Right hindlimb (tissue), 1 donor: ENCODE measurements around the gene ASB10.

ENCODE experiments used
- DNase-seq: peaks from one replicate; pipeline ENCODE4 v3.0.0-alpha.2; 2018

The ASB10 gene

DNA sequence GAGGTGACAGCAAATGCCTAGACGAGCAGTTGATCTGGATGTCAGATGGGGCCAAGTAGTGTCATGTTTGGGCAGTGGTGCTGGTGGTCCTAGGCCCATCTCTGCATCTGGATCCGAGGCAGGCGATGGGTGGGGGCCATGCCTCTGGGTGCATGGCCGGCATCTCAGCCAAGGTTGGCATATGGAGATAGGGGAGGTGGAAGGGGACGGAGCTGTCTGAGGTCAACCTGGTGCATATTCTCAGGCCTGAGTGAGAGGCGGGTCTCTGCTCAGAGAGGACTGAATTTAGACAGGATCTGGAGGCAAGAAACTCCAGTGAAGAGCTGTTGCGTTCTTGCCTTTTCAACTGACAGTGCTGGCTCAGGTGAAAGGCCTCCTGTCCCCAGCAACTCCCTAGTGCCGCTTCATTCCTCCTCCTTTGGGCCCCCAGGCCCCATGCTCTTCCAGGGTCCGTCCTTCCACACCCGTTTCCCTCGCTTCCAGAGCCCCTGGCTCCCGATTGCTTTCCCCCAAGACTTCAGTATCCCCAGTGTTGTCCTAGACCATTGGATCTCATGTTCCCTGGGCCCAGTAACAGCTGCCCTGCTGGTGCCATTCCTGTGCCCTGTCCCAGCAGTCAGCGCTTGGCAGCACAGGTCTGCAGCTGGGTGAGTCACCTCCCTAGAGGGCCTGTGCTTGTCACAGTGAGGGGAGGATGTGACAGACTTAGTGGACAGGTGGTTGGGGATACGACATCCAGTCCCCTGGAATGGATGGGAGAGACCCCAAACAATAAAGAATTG lies 52.1 kb downstream of the ASB10 start:
- DNase-seq = no peak

DNA sequence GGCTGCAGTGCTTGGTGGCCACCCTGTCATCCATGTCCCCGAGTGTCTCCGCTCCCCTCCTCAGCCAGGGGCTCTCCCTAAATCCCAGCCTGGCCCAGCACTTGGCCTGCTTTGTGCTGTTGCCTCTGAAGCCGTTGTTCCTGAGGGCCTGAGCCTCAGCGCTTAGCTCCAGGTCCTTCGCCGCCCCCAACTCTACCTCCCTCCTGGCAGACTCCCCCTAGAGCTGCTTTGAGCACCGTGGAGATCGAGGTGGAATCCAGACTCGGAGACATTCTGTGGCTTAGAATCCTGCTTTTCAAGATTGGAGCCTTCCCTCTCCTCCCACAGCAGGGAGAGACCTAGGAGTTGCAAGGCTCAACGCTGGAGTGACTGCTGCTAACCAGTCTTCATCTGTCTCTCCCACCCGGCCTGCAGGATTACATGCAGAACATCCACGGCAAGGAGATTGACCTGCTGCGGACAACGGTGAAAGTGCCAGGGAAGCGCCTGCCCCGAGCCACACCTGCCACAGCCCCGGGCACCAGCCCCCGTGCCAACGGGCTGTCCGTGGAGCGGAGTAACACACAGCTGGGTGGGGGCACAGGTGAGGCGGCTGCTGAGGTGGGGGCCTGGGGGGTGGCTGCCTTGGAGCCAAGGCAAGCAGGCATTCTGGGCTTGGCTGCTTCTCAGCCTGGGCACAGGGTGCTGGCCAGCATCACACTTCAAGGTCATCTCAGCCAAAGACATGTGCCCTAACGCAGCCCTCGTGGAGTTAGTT lies 52.9 kb downstream of the ASB10 start:
- no peak for DNase-seq

DNA sequence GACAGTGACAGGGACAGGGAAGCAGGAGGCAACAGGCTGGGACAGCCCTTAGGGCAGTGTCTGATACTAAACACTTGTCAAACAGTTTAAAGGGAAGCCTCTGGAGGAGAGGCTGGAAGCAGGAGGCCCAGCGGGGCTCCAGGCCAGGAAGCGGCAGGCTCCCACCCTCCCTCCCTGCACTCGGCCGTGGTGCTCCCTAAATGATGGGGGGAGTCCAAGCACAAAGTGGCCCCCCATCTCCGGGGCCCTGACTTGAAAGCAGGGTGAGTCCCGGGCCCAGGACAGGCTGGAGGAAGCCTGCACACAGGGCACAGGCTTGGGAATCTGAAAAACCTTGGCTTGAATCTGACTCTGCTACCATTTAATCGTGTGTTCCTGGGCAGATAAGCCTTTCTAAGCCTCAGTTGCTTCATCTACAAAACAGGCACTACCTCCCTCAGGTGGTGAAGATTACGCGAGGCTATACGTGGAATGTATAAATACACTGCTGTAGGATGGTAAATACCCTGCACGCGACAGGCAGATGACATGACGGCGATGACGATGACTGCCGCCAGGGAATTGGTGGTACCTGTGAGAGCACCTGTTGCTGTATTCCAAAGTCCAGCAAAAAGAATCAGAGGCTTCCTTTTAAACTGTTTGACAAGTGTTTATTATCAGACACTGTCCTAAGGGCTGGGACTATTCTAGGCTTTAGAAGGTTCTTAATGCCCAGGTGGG lies 53.6 kb downstream of the ASB10 start:
- DNase-seq = peak; percentile 13

DNA sequence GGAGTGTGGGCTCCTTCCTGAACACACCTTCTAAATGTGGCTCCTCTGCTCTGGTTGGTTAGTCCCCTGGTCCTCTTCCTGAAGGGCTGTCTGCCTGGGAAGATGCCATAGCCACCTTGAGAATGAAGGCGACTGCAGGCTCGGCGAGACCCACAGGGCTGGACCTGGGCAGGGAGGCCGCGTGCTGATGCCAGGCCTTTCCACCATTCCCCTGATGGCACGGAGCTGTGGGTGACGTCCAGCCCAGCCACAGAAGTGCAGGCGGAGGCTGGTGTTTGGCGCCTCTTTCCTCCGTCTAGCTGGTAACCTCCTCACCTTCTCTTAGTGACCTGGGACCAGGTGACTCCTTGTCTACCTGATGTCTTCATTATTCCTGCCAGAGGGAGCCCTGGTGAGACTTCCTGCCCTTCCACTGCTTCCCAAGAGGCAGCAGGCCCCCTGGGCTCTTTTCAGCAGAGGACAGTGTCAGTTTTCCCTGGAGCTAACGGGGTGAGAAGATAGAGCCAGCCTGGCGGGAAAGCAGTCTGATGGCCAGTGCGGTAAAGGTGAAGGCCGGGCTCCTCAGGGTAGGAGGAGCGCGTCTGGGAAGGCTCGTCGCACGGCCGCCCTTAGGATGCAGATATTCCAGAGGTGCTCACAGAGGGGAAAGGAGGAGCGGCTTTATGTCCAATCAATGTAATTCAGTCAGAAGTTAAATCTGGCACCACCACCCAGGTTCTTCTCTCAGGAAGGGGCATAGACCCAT lies 54.4 kb downstream of the ASB10 start:
- DNase-seq = peak; percentile 15

DNA sequence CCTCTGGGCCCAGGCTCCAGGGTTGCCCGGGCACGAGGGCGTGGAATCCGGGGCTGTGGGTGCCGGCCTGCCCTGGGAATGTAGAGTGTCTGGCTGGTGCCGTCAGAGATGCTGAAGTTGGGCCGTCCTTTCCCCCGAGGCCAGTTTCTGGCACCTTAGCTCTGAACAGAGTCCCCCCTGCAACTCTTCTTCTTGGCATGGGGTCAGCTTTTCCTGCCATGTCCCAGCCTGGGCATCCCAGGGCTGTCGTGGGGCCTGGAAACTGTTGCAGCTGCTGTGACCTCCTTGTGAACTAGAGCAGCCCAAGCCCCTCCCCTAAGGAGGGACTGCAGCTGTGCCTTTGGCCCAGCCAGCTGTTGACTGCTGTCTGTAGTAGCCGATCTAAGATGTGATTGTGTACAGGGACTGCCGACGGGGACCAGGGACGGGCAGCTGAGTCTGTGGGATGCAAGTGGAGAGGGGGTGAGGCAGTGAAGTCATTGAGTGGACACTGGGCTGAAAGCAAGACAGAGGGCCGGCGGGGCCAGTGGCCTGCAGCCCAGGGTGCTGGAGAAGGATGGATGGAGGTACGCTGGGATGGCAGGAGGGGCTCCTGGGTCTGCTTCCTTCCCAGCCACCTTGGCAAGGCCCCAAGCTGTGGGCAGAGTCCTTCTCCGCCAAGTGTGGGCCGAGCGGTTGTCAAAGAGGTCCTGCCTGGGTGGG lies 55.3 kb downstream of the ASB10 start:
- DNase-seq = peak; percentile 88

DNA sequence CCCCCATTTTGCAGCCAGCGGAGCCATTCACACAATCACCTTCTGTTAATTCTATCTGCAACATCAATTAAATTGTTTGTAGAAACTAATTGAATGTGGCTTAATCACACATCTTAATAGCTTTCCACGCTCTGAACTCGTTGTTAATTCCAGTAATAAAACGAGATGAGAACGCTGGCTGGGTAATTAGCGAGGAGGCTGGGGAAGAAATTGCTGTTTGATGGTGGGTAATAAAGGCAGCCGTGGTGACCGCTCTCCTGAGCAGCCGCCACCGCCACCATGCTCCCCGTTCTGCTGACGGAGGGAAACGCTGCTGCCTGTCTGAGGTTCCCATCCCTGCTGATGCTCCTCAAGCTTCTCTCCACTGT lies 55.8 kb downstream of the ASB10 start:
- no peak for DNase-seq

DNA sequence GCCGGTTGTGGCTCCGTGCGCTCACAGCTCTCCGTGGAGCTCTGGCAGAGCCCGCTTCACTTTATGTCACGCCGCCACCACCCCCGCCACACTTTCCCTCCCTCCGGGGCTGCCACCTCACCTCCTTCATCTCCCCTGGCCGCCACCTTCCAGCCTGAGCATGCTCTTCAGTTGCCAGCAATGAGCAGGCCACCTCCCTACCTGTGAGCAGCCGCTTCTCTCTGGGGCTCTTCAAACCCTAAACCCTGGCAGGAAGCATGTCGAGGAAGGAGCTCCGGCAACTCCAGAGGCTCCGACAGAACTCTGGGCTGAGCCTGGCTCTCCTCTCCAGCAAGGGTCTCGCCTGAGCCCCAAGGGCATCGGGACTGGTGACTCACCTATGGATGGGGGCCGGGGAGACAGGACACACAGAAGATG lies 56.3 kb downstream of the ASB10 start:
- no peak for DNase-seq

DNA sequence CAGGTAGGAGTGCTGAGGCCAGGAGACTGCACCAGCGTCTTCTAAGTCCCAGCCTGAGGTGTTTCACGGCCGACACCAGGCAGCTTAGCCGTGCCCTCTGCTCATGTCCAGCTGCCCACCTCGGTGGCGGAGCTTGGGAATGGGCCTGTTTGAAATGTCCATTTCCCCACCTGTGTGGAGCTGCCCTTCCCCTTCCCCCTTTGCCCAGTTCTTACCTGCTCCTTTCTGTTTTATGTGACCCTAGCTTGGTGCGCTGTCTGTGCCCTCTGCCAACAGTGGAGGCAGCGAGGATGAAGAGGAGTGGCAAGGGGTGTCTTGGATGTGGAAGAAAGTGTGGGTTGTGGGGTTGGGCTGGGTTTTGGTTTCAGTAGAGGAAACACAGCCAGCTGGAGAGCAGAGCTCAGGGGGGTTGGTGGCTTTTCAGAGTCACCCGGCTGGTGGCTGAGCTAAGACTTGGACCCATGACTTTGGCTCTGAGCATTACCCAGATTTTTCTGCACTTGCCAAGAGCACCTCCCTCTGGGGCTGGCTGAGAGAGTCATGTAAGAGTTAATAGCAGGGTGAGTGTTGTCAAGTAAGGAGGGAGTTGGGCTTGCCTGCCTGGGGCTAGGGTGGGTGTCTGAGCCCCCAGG lies 57.0 kb downstream of the ASB10 start:
- DNase-seq = no peak

DNA sequence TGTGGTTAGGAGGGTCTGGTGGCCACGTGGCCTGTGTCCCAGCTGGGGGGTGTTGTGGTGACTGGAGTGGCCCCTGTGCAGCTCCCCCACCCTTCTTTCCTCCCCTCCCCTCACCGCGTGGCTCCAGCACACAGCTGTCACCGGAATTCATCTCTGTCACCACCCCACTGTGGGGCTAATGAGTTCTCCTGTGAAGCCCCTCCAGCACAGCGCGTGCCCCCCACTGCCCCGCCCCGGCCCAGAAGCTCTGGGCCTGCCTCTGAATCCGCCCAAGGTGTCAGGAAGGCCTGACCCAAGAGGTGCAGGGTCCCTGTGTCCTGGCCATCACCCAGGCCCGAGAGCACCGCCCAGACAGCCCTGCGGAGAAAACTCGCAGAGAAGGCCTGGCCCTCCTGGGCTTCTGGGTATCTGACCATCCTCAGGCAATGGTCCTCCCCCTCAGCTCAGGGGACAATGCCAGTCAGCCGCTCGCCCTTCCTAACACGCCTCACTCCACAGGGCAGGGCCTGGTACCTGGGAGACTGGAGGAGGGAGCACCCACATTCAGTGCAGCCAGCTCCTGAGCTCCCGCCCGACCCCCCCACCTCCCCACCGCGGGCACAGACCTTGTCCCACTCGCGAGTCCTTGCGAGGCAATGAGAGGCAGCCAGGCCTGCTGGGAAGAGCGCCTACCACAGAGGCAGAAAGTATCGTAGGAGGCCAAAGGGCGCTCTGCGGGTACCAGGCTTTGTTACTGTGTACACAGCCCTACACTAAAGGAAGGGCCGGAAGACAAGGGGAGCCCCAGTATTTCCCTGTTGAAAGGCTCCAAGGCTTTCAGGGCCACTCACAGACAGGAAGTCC lies 57.7 kb downstream of the ASB10 start:
- DNase-seq = no peak

DNA sequence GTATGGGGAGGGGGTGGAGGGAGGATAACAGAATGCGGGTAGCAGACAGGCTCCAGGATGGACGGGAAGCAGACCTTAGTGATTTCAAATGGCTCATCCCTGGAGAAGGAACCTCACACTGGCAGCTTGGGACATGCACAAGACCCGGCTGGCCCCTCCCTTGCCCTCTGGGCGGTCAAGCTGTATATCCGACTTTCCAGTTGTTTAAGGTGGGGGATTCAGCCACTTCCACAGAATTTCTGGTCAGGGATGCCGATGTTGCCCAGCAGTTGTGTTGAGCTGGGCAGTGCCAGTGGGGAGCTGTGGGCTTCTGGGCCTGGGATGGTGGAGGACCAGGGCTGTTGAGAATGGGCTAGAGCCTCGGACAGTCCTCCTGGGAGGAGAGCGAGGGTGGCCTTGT lies 58.3 kb downstream of the ASB10 start:
- DNase-seq = no peak

DNA sequence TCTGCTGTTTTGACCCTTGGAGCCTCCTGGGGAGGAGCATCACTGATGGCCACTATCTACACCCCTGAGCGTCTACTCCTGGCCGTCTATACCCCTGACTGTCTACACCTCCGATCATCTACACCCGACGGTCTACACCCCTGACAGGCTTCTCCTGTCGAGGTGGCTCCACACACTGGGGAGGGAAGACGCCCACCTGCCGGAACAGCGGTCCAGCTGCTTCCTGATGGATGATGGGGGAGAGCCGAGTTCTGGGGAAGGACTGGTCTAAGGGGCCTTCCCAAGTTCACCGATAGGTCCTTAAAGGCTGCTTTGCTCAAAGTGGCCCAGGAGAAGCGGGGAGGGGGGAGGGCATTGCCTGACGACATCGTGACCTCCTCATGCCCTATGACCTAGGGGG lies 58.9 kb downstream of the ASB10 start:
- DNase-seq = no peak

DNA sequence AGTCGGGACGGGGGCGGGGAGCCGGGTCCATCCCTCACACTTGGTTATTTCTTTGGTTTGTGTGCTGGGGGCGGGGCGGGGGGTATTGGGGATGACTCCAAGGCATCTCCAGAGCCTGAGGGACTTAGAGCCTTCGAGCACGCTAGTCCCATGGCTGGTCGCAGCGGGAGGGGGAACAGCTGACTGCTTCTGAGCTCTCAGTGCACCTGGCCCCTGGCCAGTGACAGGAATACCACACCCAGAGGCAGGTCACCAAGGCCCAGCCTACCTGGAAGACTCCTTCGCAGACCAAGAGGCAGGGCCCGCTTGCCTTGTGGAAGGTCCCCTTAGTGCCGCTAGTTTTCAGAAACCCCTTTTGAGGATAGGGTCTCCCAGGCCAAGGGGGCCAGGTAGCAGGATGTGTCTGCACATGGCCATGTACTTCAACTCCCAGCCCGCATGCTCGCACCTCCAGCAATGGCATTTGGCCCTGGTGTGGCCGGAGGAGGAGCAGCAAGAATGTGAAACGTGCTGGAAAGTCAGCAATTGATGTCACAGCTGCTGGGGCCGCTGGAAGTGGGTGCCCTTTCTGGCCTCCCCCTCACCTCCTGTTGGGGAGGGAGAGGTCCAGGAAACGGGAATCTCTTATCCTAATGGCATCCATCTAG lies 60.4 kb downstream of the ASB10 start:
- no peak for DNase-seq

DNA sequence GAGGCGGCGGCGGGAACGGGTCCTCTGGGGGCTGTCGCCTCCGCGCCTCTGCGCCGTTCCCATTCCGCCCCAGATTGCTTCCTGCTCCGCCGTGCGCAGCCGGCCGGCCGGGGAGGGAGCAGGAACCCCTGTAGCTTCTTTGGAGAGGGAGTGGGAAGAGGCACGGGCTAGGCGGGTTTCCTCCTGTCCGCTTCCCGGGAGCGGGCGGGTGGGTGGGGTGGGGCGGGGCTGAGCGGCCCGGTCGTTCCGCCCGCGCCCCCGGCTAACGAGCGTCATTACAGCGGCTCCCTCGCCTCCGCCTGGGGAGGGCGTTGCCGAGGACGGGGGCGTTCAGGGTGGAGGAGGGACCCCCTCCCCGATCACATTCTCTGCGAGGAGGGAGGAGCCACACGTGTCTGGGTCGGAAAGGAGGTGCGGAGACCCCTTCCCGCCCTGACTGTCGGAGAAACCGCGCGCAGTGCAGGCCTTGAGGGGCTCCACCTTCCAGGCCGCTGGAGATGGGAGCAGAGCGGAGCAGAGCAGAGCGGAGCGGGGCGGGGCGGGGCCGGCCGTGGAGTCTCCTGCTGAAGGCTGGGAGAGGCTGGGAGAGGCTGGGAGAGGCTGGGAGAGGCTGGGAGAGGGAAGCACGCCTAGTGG lies 61.1 kb downstream of the ASB10 start:
- peak; percentile 60 for DNase-seq
